Measurements from ENCODE around the gene IGF1R.

The IGF1R gene

GRCh38 chr15:98899272-98900021 lies 251.1 kb downstream of the IGF1R start:
- Histone ChIP-seq H3K27me3 (ENCODE audit: control insufficient read depth, insufficient read depth, low read length) (no peaks in the 10 kb centered on the region), H3K36me3 (ENCODE audit: control insufficient read depth, insufficient read depth, low read length) (no peaks in the 10 kb centered on the region), H3K9me3 (ENCODE audit: control insufficient read depth, insufficient read depth, low read length) (no peaks in the 10 kb centered on the region), H3K4me1 (ENCODE audit: control insufficient read depth, insufficient read depth, low read length) (peaks cover 5% of the 10 kb centered on the region), H3K9ac (ENCODE audit: low read depth, low read length) (no peak overlapping the region), H3K4me3 (ENCODE audit: low read depth, low read length) (no peak overlapping the region)

GRCh38 chr15:98900356-98900755 lies 252.0 kb downstream of the IGF1R start:
- H3K4me3 ChIP-seq (ENCODE audit: low read depth, low read length): no peak overlapping the region
- H3K9ac ChIP-seq (ENCODE audit: low read depth, low read length): no peak overlapping the region
- H3K36me3 ChIP-seq (ENCODE audit: control insufficient read depth, insufficient read depth, low read length): no peaks in the 10 kb centered on the region
- H3K27me3 ChIP-seq (ENCODE audit: control insufficient read depth, insufficient read depth, low read length): no peaks in the 10 kb centered on the region
- peaks cover 5% of the 10 kb centered on the region for H3K4me1 ChIP-seq (ENCODE audit: control insufficient read depth, insufficient read depth, low read length)
- H3K9me3 ChIP-seq (ENCODE audit: control insufficient read depth, insufficient read depth, low read length): no peaks in the 10 kb centered on the region

GRCh38 chr15:98901434-98902072 lies 253.2 kb downstream of the IGF1R start:
- H3K4me1 ChIP-seq (ENCODE audit: control insufficient read depth, insufficient read depth, low read length): peaks cover 7% of the 10 kb centered on the region
- no peak overlapping the region for H3K9ac ChIP-seq (ENCODE audit: low read depth, low read length)
- H3K4me3 ChIP-seq (ENCODE audit: low read depth, low read length): no peak overlapping the region
- no peaks in the 10 kb centered on the region for H3K36me3 ChIP-seq (ENCODE audit: control insufficient read depth, insufficient read depth, low read length)
- H3K27me3 ChIP-seq (ENCODE audit: control insufficient read depth, insufficient read depth, low read length): no peaks in the 10 kb centered on the region
- no peaks in the 10 kb centered on the region for H3K9me3 ChIP-seq (ENCODE audit: control insufficient read depth, insufficient read depth, low read length)

GRCh38 chr15:98902931-98903330 lies 254.6 kb downstream of the IGF1R start:
- H3K9ac ChIP-seq (ENCODE audit: low read depth, low read length): no peak overlapping the region
- no peaks in the 10 kb centered on the region for H3K36me3 ChIP-seq (ENCODE audit: control insufficient read depth, insufficient read depth, low read length)
- H3K4me3 ChIP-seq (ENCODE audit: low read depth, low read length): no peak overlapping the region
- no peaks in the 10 kb centered on the region for H3K9me3 ChIP-seq (ENCODE audit: control insufficient read depth, insufficient read depth, low read length)
- peaks cover 8% of the 10 kb centered on the region for H3K4me1 ChIP-seq (ENCODE audit: control insufficient read depth, insufficient read depth, low read length)
- no peaks in the 10 kb centered on the region for H3K27me3 ChIP-seq (ENCODE audit: control insufficient read depth, insufficient read depth, low read length)

GRCh38 chr15:98903377-98904018 lies 255.2 kb downstream of the IGF1R start:
- Histone ChIP-seq H3K4me3 (ENCODE audit: low read depth, low read length) (no peak overlapping the region), H3K9ac (ENCODE audit: low read depth, low read length) (no peak overlapping the region), H3K27me3 (ENCODE audit: control insufficient read depth, insufficient read depth, low read length) (no peaks in the 10 kb centered on the region), H3K4me1 (ENCODE audit: control insufficient read depth, insufficient read depth, low read length) (peaks cover 8% of the 10 kb centered on the region), H3K36me3 (ENCODE audit: control insufficient read depth, insufficient read depth, low read length) (no peaks in the 10 kb centered on the region), H3K9me3 (ENCODE audit: control insufficient read depth, insufficient read depth, low read length) (no peaks in the 10 kb centered on the region)

- peaks cover 6% of the 10 kb centered on the region for H3K4me1 ChIP-seq (ENCODE audit: control insufficient read depth, insufficient read depth, low read length)
- H3K36me3 ChIP-seq (ENCODE audit: control insufficient read depth, insufficient read depth, low read length): no peaks in the 10 kb centered on the region
- no peaks in the 10 kb centered on the region for H3K27me3 ChIP-seq (ENCODE audit: control insufficient read depth, insufficient read depth, low read length)
- H3K4me3 ChIP-seq (ENCODE audit: low read depth, low read length): no peak overlapping the region
- H3K9ac ChIP-seq (ENCODE audit: low read depth, low read length): no peak overlapping the region
- no peaks in the 10 kb centered on the region for H3K9me3 ChIP-seq (ENCODE audit: control insufficient read depth, insufficient read depth, low read length)
Observed at GRCh38 chr15:98904544-98904943, 256.2 kb downstream of the IGF1R start.

GRCh38 chr15:98905963-98906711 lies 257.8 kb downstream of the IGF1R start:
- H3K4me3 ChIP-seq (ENCODE audit: low read depth, low read length): no peak overlapping the region
- no peaks in the 10 kb centered on the region for H3K9me3 ChIP-seq (ENCODE audit: control insufficient read depth, insufficient read depth, low read length)
- no peaks in the 10 kb centered on the region for H3K27me3 ChIP-seq (ENCODE audit: control insufficient read depth, insufficient read depth, low read length)
- H3K36me3 ChIP-seq (ENCODE audit: control insufficient read depth, insufficient read depth, low read length): peaks cover 8% of the 10 kb centered on the region
- H3K4me1 ChIP-seq (ENCODE audit: control insufficient read depth, insufficient read depth, low read length): peaks cover 3% of the 10 kb centered on the region
- no peak overlapping the region for H3K9ac ChIP-seq (ENCODE audit: low read depth, low read length)

- peaks cover 13% of the 10 kb centered on the region for H3K36me3 ChIP-seq (ENCODE audit: control insufficient read depth, insufficient read depth, low read length)
- H3K4me1 ChIP-seq (ENCODE audit: control insufficient read depth, insufficient read depth, low read length): peaks cover 3% of the 10 kb centered on the region
- H3K4me3 ChIP-seq (ENCODE audit: low read depth, low read length): no peak overlapping the region
- H3K27me3 ChIP-seq (ENCODE audit: control insufficient read depth, insufficient read depth, low read length): no peaks in the 10 kb centered on the region
- H3K9ac ChIP-seq (ENCODE audit: low read depth, low read length): no peak overlapping the region
- H3K9me3 ChIP-seq (ENCODE audit: control insufficient read depth, insufficient read depth, low read length): no peaks in the 10 kb centered on the region
Observed at GRCh38 chr15:98906712-98907083, 258.4 kb downstream of the IGF1R start.

- H3K27me3 ChIP-seq (ENCODE audit: control insufficient read depth, insufficient read depth, low read length): no peaks in the 10 kb centered on the region
- H3K4me3 ChIP-seq (ENCODE audit: low read depth, low read length): no peak overlapping the region
- H3K36me3 ChIP-seq (ENCODE audit: control insufficient read depth, insufficient read depth, low read length): peaks cover 22% of the 10 kb centered on the region
- no peaks in the 10 kb centered on the region for H3K9me3 ChIP-seq (ENCODE audit: control insufficient read depth, insufficient read depth, low read length)
- H3K9ac ChIP-seq (ENCODE audit: low read depth, low read length): no peak overlapping the region
- peaks cover 3% of the 10 kb centered on the region for H3K4me1 ChIP-seq (ENCODE audit: control insufficient read depth, insufficient read depth, low read length)
Observed at GRCh38 chr15:98907927-98908471, 259.7 kb downstream of the IGF1R start.

GRCh38 chr15:98909968-98910885 lies 261.9 kb downstream of the IGF1R start:
- H3K4me1 ChIP-seq (ENCODE audit: control insufficient read depth, insufficient read depth, low read length): peaks cover 3% of the 10 kb centered on the region
- no peak overlapping the region for H3K4me3 ChIP-seq (ENCODE audit: low read depth, low read length)
- H3K9me3 ChIP-seq (ENCODE audit: control insufficient read depth, insufficient read depth, low read length): no peaks in the 10 kb centered on the region
- H3K27me3 ChIP-seq (ENCODE audit: control insufficient read depth, insufficient read depth, low read length): no peaks in the 10 kb centered on the region
- no peak overlapping the region for H3K9ac ChIP-seq (ENCODE audit: low read depth, low read length)
- H3K36me3 ChIP-seq (ENCODE audit: control insufficient read depth, insufficient read depth, low read length): peaks cover 27% of the 10 kb centered on the region

- Histone ChIP-seq H3K4me1 (ENCODE audit: control insufficient read depth, insufficient read depth, low read length) (no peaks in the 10 kb centered on the region), H3K36me3 (ENCODE audit: control insufficient read depth, insufficient read depth, low read length) (peaks cover 49% of the 10 kb centered on the region), H3K9me3 (ENCODE audit: control insufficient read depth, insufficient read depth, low read length) (no peaks in the 10 kb centered on the region), H3K27me3 (ENCODE audit: control insufficient read depth, insufficient read depth, low read length) (no peaks in the 10 kb centered on the region), H3K9ac (ENCODE audit: low read depth, low read length) (no peak overlapping the region), H3K4me3 (ENCODE audit: low read depth, low read length) (no peak overlapping the region)
Observed at GRCh38 chr15:98914626-98915025, 266.3 kb downstream of the IGF1R start.
